Measurements from ENCODE around the gene SIAE.
A peak's percentile ranks its signal among the peaks of the same experiment; 100 is the strongest.

Gene SIAE

GRCh38 chr11:124673333-124674167 is at the start of gene SIAE, which contains the start of gene SPA17:
Gene SIAE (minus strand): TSS chr11:124673739. CDS start chr11:124673708, 31 bp downstream.
Gene SPA17 (plus strand): TSS chr11:124673904. CDS start chr11:124675265, 1,361 bp downstream.
- DNase-seq: peak; percentile 79

GRCh38 chr11:124722176-124722575 is 48.6 kb upstream of the SIAE start:
- DNase-seq: no peak

- DNase-seq: no peak
Observed at GRCh38 chr11:124719534-124719933, 46.0 kb upstream of the SIAE start.

- no peak for DNase-seq
Observed at GRCh38 chr11:124718801-124719200, 45.3 kb upstream of the SIAE start.

- peak; percentile 39 for DNase-seq
Observed at GRCh38 chr11:124717786-124718651, 44.5 kb upstream of the SIAE start.

GRCh38 chr11:124717421-124717785 is 43.9 kb upstream of the SIAE start:
- DNase-seq: no peak

- DNase-seq: no peak
Observed at GRCh38 chr11:124716591-124716990, 43.1 kb upstream of the SIAE start.

- no peak for DNase-seq
Observed at GRCh38 chr11:124712392-124712791, 38.9 kb upstream of the SIAE start.

GRCh38 chr11:124707829-124708228 is 34.3 kb upstream of the SIAE start:
- DNase-seq: no peak

GRCh38 chr11:124700028-124700427 is 26.5 kb upstream of the SIAE start:
- no peak for DNase-seq

GRCh38 chr11:124699547-124699946 is 26.0 kb upstream of the SIAE start:
- no peak for DNase-seq

- DNase-seq: no peak
Observed at GRCh38 chr11:124693142-124693541, 19.6 kb upstream of the SIAE start.

GRCh38 chr11:124682443-124682842 is 8.9 kb upstream of the SIAE start:
- no peak for DNase-seq

GRCh38 chr11:124681421-124681820 is 7.9 kb upstream of the SIAE start:
- no peak for DNase-seq

- DNase-seq: no peak
Observed at GRCh38 chr11:124678416-124678815, 4.9 kb upstream of the SIAE start.

GRCh38 chr11:124676386-124676785 is 2.8 kb upstream of the SIAE start:
- DNase-seq: no peak

- DNase-seq: no peak
Observed at GRCh38 chr11:124674571-124674970, 1.0 kb upstream of the SIAE start.

- no peak for DNase-seq
Observed at GRCh38 chr11:124674168-124674517, 604 bp upstream of the SIAE start.

- no peak for DNase-seq
Observed at GRCh38 chr11:124672536-124673215, 863 bp downstream of the SIAE start.

- no peak for DNase-seq
Observed at GRCh38 chr11:124670732-124671131, 2.8 kb downstream of the SIAE start.

GRCh38 chr11:124669193-124669592 is 4.3 kb downstream of the SIAE start:
- peak; percentile 45 for DNase-seq

GRCh38 chr11:124667601-124668000 is 5.9 kb downstream of the SIAE start:
- DNase-seq: no peak

GRCh38 chr11:124663861-124664260 is 9.7 kb downstream of the SIAE start:
- DNase-seq: no peak

Data from NCI-H2171 treated with DMSO at 0.1 percent for 48 hours (cell line).